Bronchial epithelial cell (primary cell): ENCODE measurements around the gene FGD4. TPM values are rescaled to one million over a fixed set of nuclear protein-coding genes. Genes with fewer than 3 reads are reported as not detected.
A peak's percentile ranks its signal among the peaks of the same experiment; 100 is the strongest.

Experiments
- DNase-seq: peaks from one replicate; pipeline ENCODE4 v3.0.0-alpha.2; 2010; ENCODE audit warnings: low read depth
- FAIRE-seq: peaks from 2 replicates; lab custom pipeline; 2011; peaks lifted over from hg19 to GRCh38; lab: Jason Lieb, UNC
- H3K27me3 ChIP-seq: 2 replicates; pipeline ENCODE4 v1.5.1; 2011; ENCODE audit warnings: low read length; ENCODE audit not compliant: control insufficient read depth, insufficient read depth
- H3K36me3 ChIP-seq: 2 replicates; pipeline ENCODE4 v1.5.1; 2011; ENCODE audit warnings: low read length; ENCODE audit not compliant: control insufficient read depth, insufficient read depth
- H3K4me3 ChIP-seq: 2 replicates; pipeline ENCODE4 v1.5.1; 2011; ENCODE audit warnings: mild to moderate bottlenecking, low read depth, low read length, control low read depth
- total RNA-seq: library from RNA; depleted of rRNA; stranded (reverse); fragments of >200 nt; gene quantifications from 2 replicates; pipeline ENCODE4 v1.2.1, GENCODE V29; 2014
- TF ChIP-seq, protein P1 (sequence below): IDR thresholded peaks from 2 replicates; pipeline ENCODE4 v1.5.1; 2011; ENCODE audit warnings: mild to moderate bottlenecking, moderate library complexity, low read length, control low read depth, inconsistent platforms; ENCODE audit not compliant: insufficient read depth, severe bottlenecking

Gene FGD4
- total RNA-seq, 1 donor from 2014 or later: 22.9 TPM

DNA sequence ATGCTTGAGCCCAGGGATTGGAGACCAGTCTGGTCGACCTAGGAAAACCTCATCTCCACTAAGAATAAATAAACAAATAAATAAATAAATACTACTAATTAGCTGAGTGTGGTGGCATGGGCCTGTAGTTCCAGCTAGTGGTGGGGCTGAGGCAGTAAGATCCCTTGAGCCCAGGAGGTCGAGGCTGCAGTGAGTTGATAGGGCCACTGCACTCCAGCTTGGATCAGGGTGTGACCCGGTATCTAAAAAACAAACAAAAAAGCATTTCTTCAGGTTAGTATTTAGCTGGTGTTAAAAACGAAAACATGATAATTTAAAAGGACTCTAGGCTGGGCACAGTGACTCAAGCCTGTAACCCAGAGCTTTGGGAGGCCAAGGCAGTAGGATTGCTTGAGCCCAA is 1.2 kb upstream of the FGD4 start:
- FAIRE-seq (no peak), DNase-seq (no peak)
- H3K4me3 ChIP-seq: no peak overlapping the region
- H3K27me3 ChIP-seq: no peaks in the 10 kb centered on the region
- TF ChIP-seq, protein P1, sequence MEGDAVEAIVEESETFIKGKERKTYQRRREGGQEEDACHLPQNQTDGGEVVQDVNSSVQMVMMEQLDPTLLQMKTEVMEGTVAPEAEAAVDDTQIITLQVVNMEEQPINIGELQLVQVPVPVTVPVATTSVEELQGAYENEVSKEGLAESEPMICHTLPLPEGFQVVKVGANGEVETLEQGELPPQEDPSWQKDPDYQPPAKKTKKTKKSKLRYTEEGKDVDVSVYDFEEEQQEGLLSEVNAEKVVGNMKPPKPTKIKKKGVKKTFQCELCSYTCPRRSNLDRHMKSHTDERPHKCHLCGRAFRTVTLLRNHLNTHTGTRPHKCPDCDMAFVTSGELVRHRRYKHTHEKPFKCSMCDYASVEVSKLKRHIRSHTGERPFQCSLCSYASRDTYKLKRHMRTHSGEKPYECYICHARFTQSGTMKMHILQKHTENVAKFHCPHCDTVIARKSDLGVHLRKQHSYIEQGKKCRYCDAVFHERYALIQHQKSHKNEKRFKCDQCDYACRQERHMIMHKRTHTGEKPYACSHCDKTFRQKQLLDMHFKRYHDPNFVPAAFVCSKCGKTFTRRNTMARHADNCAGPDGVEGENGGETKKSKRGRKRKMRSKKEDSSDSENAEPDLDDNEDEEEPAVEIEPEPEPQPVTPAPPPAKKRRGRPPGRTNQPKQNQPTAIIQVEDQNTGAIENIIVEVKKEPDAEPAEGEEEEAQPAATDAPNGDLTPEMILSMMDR: no peak
- H3K36me3 ChIP-seq: no peaks in the 10 kb centered on the region

DNA sequence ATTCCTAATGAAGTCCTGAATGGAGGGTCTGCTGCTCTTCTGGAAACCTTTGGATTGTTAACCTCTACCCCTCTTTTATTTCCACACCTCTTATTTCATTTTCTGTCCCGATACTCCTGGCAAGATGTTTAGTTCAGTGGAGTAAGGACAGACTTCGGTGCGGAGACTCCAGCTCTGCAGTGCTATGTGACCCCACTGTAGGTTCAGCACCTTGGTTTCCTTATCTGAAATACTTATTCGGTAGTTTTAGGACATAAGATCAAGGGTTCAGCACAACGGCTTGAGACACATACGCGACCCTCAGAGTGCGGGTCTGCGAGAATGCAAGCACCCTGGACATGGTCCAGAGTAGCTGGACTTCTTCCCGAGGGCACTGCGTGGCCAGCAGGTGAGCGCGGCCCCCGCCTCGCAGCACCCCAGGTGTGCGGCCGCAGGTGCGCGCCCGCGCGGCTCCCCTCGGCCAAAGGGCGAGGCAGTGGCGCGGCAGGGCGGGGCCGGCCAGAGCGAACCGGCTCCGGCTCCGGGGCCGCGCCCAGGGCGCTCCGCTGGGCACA is 465 bp upstream of the FGD4 start:
- Histone ChIP-seq H3K4me3 (peak overlapping the region; percentile 95), H3K36me3 (no peaks in the 10 kb centered on the region), H3K27me3 (no peaks in the 10 kb centered on the region)
- no peak for FAIRE-seq
- no peak for DNase-seq
- TF ChIP-seq, protein P1: no peak

DNA sequence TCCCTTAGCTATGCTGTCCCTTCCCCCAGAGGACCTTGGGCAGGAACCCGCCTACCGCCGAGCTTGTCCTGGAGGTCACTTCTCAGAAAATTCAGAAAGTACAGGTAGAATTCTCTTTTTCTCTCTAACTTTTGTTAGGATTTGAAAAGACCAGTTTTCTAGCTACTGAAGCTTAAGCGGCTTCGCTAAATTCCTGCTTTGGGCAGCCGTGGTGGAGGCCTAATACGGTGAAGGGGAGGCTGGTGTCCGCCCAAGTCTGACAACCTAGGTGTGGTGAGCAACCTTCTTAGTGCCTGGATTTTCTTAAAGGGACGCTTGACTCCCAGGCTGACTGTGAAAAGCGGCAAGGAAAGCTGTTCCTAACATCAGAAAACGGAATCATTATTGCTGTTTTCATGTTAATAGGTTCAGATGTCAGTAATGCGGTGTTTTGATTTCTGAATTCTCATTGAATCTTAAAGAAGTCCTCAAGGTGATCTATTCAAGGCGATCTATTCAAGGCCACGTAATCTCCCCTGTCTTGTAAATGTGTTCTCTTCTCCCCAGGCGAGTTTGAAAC is 835 bp downstream of the FGD4 start:
- H3K27me3 ChIP-seq: no peaks in the 10 kb centered on the region
- TF ChIP-seq, protein P1: no peak
- peak overlapping the region; percentile 95 for H3K4me3 ChIP-seq
- DNase-seq: peak; percentile 59
- H3K36me3 ChIP-seq: no peaks in the 10 kb centered on the region
- no peak for FAIRE-seq

DNA sequence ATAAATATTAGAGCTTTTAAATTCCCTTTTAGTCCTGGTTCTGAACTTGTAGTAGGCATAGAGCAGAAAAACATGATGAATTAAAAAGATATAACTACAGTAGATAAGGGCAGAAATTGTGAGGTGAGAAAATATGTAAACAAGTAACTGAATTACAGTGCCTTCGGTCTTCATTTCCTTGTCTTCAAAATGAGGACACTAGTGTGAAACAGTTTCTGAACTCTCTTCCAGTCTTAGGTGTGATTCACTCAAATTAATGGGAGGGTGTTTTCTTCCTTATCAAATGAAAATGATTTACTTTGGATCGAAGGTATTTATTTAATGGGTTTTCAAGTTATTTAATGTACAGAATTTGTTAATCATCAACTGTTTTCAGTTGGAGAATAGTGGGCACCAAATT is 1.5 kb downstream of the FGD4 start:
- Histone ChIP-seq H3K36me3 (no peaks in the 10 kb centered on the region), H3K4me3 (peak overlapping the region; percentile 95), H3K27me3 (no peaks in the 10 kb centered on the region)
- FAIRE-seq (no peak), DNase-seq (peak; percentile 31)
- TF ChIP-seq, protein P1: no peak

DNA sequence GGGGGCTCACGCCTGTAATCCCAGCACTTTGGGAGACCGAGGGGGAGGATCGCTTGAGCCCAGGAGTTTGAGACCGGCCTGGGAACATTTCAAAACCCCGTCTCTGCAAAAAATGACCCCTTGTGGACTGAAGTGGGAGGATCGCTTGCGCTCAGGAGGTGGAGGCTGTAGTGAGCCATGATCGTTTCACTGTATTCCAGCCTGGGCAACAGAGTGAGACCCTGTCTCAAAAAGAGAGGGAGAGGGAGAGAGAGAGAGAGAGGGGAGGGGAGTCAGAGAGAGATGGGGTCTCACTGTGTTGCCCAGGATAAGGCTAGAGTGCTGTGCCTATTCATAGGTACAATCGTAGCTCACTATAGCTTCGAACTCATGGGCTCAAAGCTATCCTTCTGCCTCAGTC is 2.8 kb downstream of the FGD4 start:
- no peak for FAIRE-seq
- Histone ChIP-seq H3K27me3 (no peaks in the 10 kb centered on the region), H3K4me3 (no peak overlapping the region), H3K36me3 (no peaks in the 10 kb centered on the region)
- DNase-seq: no peak
- TF ChIP-seq, protein P1: no peak

DNA sequence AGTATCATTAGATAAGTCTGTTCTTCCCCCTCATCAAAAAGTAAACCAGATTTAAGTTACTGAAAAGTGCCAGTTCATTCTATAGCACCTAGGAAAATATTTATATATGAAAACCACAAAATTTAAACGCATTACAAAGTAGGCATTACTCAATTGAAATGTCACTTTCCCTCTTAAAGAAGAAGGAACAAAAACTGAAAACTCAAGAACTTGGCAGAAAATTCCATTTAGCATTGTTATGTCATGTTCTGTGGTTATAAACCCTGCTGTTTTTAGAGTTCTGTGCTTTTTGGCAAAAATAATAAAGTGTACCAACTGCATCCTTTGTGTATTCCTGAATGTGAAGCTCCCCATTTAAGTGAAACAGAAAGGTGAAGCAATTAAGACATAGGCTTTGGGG is 3.6 kb downstream of the FGD4 start:
- no peak for DNase-seq
- Histone ChIP-seq H3K36me3 (no peaks in the 10 kb centered on the region), H3K4me3 (no peak overlapping the region), H3K27me3 (no peaks in the 10 kb centered on the region)
- no peak for FAIRE-seq
- TF ChIP-seq, protein P1: no peak
